SK-N-SH (cell line): ENCODE results near the gene NOTCH4. TPM values are rescaled to one million over a fixed set of nuclear protein-coding genes. Genes with fewer than 3 reads are reported as not detected.

Experiments
- CTCF ChIA-PET: fragments of 300-600, 350-600 bp; formaldehyde crosslinking; extraction: SDS; loops from one replicate; lab custom pipeline; 2021; lab: Yijun Ruan, JAX
- POLR2A ChIA-PET: fragments of 350-600 bp; sonication (Branson Sonifier 250); formaldehyde crosslinking; extraction: SDS; loops from one replicate; lab custom pipeline; 2020; ENCODE audit warnings: antibody characterized with exemption, inconsistent platforms; lab: Yijun Ruan, JAX
- DNase-seq: peaks from one replicate; pipeline ENCODE4 v3.0.0; 2012
- H2AFZ ChIP-seq: fragments of 200-600 bp; sonication (generic); 2 replicates; pipeline ENCODE4 v1.8.1; 2016; ENCODE audit warnings: antibody characterized with exemption, mild to moderate bottlenecking, low read depth
- H3F3A ChIP-seq: fragments of 200-600 bp; sonication (generic); replicated peaks from 2 replicates; pipeline ENCODE3; 2016; ENCODE audit warnings: antibody characterized with exemption, mild to moderate bottlenecking; ENCODE audit not compliant: insufficient read depth
- H3K27ac ChIP-seq, 2 experiments: fragments of 200-500 bp in 1 of 2; fragments of 200-600 bp in 1 of 2; sonication (Bioruptor generic) in 1 of 2; sonication (generic), shearing (Covaris generic) in 1 of 2; 2 replicates each; pipeline versions ENCODE4 v1.5.1 to v1.6.1; 2014 to 2016; ENCODE audit warnings: low read depth in 2 of 2, inconsistent platforms in 1 of 2, low read length in 1 of 2, mild to moderate bottlenecking in 1 of 2, mixed read lengths in 1 of 2
- H3K27me3 ChIP-seq: fragments of 200-600 bp; sonication (generic), shearing (Covaris generic); 2 replicates; pipeline ENCODE4 v1.6.1; 2016; ENCODE audit warnings: mixed run types; ENCODE audit not compliant: insufficient read depth
- H3K36me3 ChIP-seq, 2 experiments: fragments of 200-500 bp in 1 of 2; fragments of 200-600 bp in 1 of 2; sonication (Bioruptor generic) in 1 of 2; sonication (generic) in 1 of 2; replicated peaks in 1 of 2; 2 replicates each; pipeline versions ENCODE3 to v1.5.1; 2014 to 2016; ENCODE audit warnings: low read length in 1 of 2, mild to moderate bottlenecking in 1 of 2; ENCODE audit not compliant: insufficient read depth in 2 of 2, control insufficient read depth in 1 of 2
- H3K4me1 ChIP-seq, 2 experiments: fragments of 200-500 bp in 1 of 2; fragments of 200-600 bp in 1 of 2; sonication (Bioruptor generic) in 1 of 2; sonication (generic), shearing (Covaris generic) in 1 of 2; 2 replicates each; pipeline versions ENCODE4 v1.5.1 to v1.6.1; 2014 to 2016; ENCODE audit warnings: low read depth in 1 of 2, low read length in 1 of 2, mixed run types in 1 of 2; ENCODE audit not compliant: insufficient read depth in 2 of 2, control insufficient read depth in 1 of 2
- H3K4me2 ChIP-seq: fragments of 200-600 bp; sonication (generic), shearing (Covaris generic); 2 replicates; pipeline ENCODE4 v1.6.1; 2017; ENCODE audit warnings: mixed run types
- H3K4me3 ChIP-seq, 2 experiments: fragments of 200-500 bp in 1 of 2; fragments of 200-600 bp in 1 of 2; sonication (Bioruptor generic) in 1 of 2; sonication (generic), shearing (Covaris generic) in 1 of 2; 2 replicates each; pipeline versions ENCODE4 v1.5.1 to v1.8.1; 2014 to 2016; ENCODE audit warnings: low read depth in 2 of 2, inconsistent platforms in 1 of 2, low read length in 1 of 2, mild to moderate bottlenecking in 1 of 2, mixed read lengths in 1 of 2, moderate library complexity in 1 of 2
- H3K79me2 ChIP-seq: fragments of 200-600 bp; sonication (generic); 2 replicates; pipeline ENCODE4 v1.8.1; 2017; ENCODE audit warnings: mild to moderate bottlenecking; ENCODE audit not compliant: insufficient read depth
- H3K9ac ChIP-seq: fragments of 200-600 bp; sonication (generic); 2 replicates; pipeline ENCODE4 v1.6.1; 2017; ENCODE audit warnings: mixed run types
- H3K9me2 ChIP-seq: fragments of 200-600 bp; sonication (generic); 2 replicates; pipeline ENCODE4 v1.6.1; 2017; ENCODE audit warnings: mixed run types
- H3K9me3 ChIP-seq: fragments of 200-600 bp; sonication (generic); 2 replicates; pipeline ENCODE4 v1.6.1; 2017; ENCODE audit warnings: mixed run types, mild to moderate bottlenecking, moderate library complexity
- H4K20me1 ChIP-seq: fragments of 200-600 bp; sonication (generic); 2 replicates; pipeline ENCODE4 v1.6.1; 2017; ENCODE audit warnings: mild to moderate bottlenecking, mixed run types; ENCODE audit not compliant: insufficient read depth
- CHD2 ChIP-seq: fragments of 150-350 bp; IDR thresholded peaks from 2 replicates; pipeline ENCODE4 v1.6.1; 2018; ENCODE audit warnings: low read length; ENCODE audit not compliant: partially characterized antibody
- CTCF ChIP-seq: fragments of 200-600 bp; sonication (generic); IDR thresholded peaks from 2 replicates; pipeline ENCODE4 v1.6.1; 2017; ENCODE audit warnings: antibody characterized with exemption, mild to moderate bottlenecking, moderate library complexity
- ELF1 ChIP-seq: IDR thresholded peaks from 2 replicates; pipeline ENCODE4 v1.4.0; 2012
- EP300 ChIP-seq, 2 experiments: IDR thresholded peaks; 2 replicates each; pipeline versions ENCODE4 v1.4.0 to v1.6.1; 2012; ENCODE audit warnings: borderline replicate concordance in 1 of 2, low read depth in 1 of 2, low read length in 1 of 2
- EZH2phosphoT487 ChIP-seq: fragments of 200-600 bp; sonication (generic); IDR thresholded peaks from 2 replicates; pipeline ENCODE4 v1.6.1; 2017; ENCODE audit warnings: low read depth, mixed run types, mild to moderate bottlenecking, antibody characterized with exemption, moderate library complexity, borderline replicate concordance
- FOXJ3 ChIP-seq: sonication (generic); formaldehyde crosslinking; IDR thresholded peaks from 2 replicates; pipeline ENCODE4 v1.5.1; 2020; ENCODE audit warnings: mild to moderate bottlenecking, missing genetic modification reagents
- FOXM1 ChIP-seq: IDR thresholded peaks from 2 replicates; pipeline ENCODE4 v1.4.0; 2012; ENCODE audit warnings: low read depth, mild to moderate bottlenecking
- GABPA ChIP-seq: IDR thresholded peaks from 2 replicates; pipeline ENCODE4 v1.4.0; 2012; ENCODE audit warnings: low read depth, mild to moderate bottlenecking
- GATA2 ChIP-seq: sonication (generic); formaldehyde crosslinking; IDR thresholded peaks from 2 replicates; pipeline ENCODE4 v1.5.0; 2020; ENCODE audit warnings: mild to moderate bottlenecking, missing genetic modification reagents
- JUND ChIP-seq: IDR thresholded peaks from 2 replicates; pipeline ENCODE4 v1.4.0; 2012
- MAX ChIP-seq: IDR thresholded peaks from 2 replicates; pipeline ENCODE4 v1.4.0; 2012; ENCODE audit warnings: low read depth
- MEF2A ChIP-seq: IDR thresholded peaks from 2 replicates; pipeline ENCODE4 v1.4.0; 2012; ENCODE audit warnings: low read depth, borderline replicate concordance
- MXI1 ChIP-seq: IDR thresholded peaks from 2 replicates; pipeline ENCODE4 v1.6.1; 2012; ENCODE audit warnings: mild to moderate bottlenecking, low read depth, low read length, improper control_type of control experiment
- NFIC ChIP-seq: IDR thresholded peaks from 2 replicates; pipeline ENCODE4 v1.4.0; 2012; ENCODE audit warnings: borderline replicate concordance
- NRF1 ChIP-seq: IDR thresholded peaks from 2 replicates; pipeline ENCODE4 v1.6.1; 2012; ENCODE audit warnings: low read depth, mild to moderate bottlenecking, low read length
- PBX3 ChIP-seq: IDR thresholded peaks from 2 replicates; pipeline ENCODE4; 2012
- RAD21 ChIP-seq: IDR thresholded peaks from 2 replicates; pipeline ENCODE4 v1.6.1; 2012; ENCODE audit warnings: mild to moderate bottlenecking, low read length
- RCOR1 ChIP-seq: fragments of 150-350 bp; IDR thresholded peaks from 2 replicates; pipeline ENCODE4 v1.6.1; 2017; ENCODE audit warnings: antibody characterized with exemption, low read length
- RFX5 ChIP-seq: IDR thresholded peaks from 2 replicates; pipeline ENCODE4 v1.6.1; 2012; ENCODE audit warnings: mild to moderate bottlenecking, improper control_type of control experiment, low read length
- RXRA ChIP-seq: IDR thresholded peaks from 2 replicates; pipeline ENCODE4 v1.4.0; 2012; ENCODE audit warnings: low read depth, mild to moderate bottlenecking, borderline replicate concordance
- SIN3A ChIP-seq: IDR thresholded peaks from 2 replicates; pipeline ENCODE4 v1.6.1; 2012; ENCODE audit warnings: low read depth, mild to moderate bottlenecking, low read length, moderate library complexity, borderline replicate concordance
- SMC3 ChIP-seq: IDR thresholded peaks from 2 replicates; pipeline ENCODE4 v1.6.1; 2012; ENCODE audit warnings: low read depth, low read length, improper control_type of control experiment
- TAF1 ChIP-seq: IDR thresholded peaks from 2 replicates; pipeline ENCODE4 v1.6.1; 2012; ENCODE audit warnings: low read depth, mild to moderate bottlenecking, low read length, moderate library complexity, borderline replicate concordance
- TCF12 ChIP-seq: IDR thresholded peaks from 2 replicates; pipeline ENCODE4 v1.4.0; 2012
- TEAD4 ChIP-seq: IDR thresholded peaks from 2 replicates; pipeline ENCODE4 v1.4.0; 2012; ENCODE audit warnings: mild to moderate bottlenecking, borderline replicate concordance; ENCODE audit not compliant: insufficient read depth
- USF1 ChIP-seq: IDR thresholded peaks from 2 replicates; pipeline ENCODE4 v1.4.0; 2012; ENCODE audit warnings: low read depth, borderline replicate concordance
- ZBTB33 ChIP-seq: IDR thresholded peaks from 2 replicates; pipeline ENCODE4 v1.4.0; 2012; ENCODE audit warnings: low read depth, borderline replicate concordance
- WGBS: methylation state at CpG from one replicate; pipeline ENCODE4 v1.1.6; 2017; ENCODE audit warnings: low lambda C conversion rate; 5-methylcytosine and 5-hydroxymethylcytosine counted together
- polyA plus RNA-seq, 3 experiments: library from polyadenylated mRNA; depleted of rRNA; stranded (reverse); fragments of >200 nt; gene quantifications; 2 replicates each; pipeline ENCODE4 v1.2.3, GENCODE V29; 2012

NOTCH4 gene
- polyA plus RNA-seq, 1 of the 3 experiments (the other 2 are of a cell fraction) = 2.5 TPM

GRCh38 chr6:32153564-32154513 is 70.0 kb downstream of the NOTCH4 start, which contains the start of gene PPT2:
Gene PPT2 (plus strand): TSS chr6:32154141. CDS start chr6:32154595, 454 bp downstream.
- peaks cover 13 to 31% of the 10 kb centered on the region in 2 experiments; a peak in 3 of 4 replicates for H3K4me1 ChIP-seq
- ChIA-PET CTCF (interaction anchor here (0.6 to 1.3 kb wide), 12 partner anchors 9 to 108 kb away, joined by 3 to 30 read pairs (median 4); partner anchors contain the start of gene EGFL8), POLR2A (interaction anchor here (0.6 to 1.2 kb wide), 2 partner anchors 24 to 42 kb away, joined by 3 to 5 read pairs; partner anchors contain the start of gene FKBPL)
- H3K79me2 ChIP-seq = peaks cover 19% of the 10 kb centered on the region
- peaks cover 14 to 22% of the 10 kb centered on the region in 2 experiments for H3K36me3 ChIP-seq
- WGBS = under 1% methylated on average over 42 of the region's 52 CpGs
- no peaks in the 10 kb centered on the region for H3K27me3 ChIP-seq
- H3F3A ChIP-seq = peaks cover 4% of the 10 kb centered on the region
- no peaks in the 10 kb centered on the region for H4K20me1 ChIP-seq
- H3K27ac ChIP-seq = peak within 1 kb of the TSS; percentile 86 to 95
- H2AFZ ChIP-seq = peak within 1 kb of the TSS; percentile 87
- no peaks in the 10 kb centered on the region for H3K9me3 ChIP-seq
- DNase-seq = peak; percentile 95
- H3K9ac ChIP-seq = peak within 1 kb of the TSS; percentile 84
- H3K4me2 ChIP-seq = peak within 1 kb of the TSS; percentile 94
- peak within 1 kb of the TSS; percentile 75 to 81 for H3K4me3 ChIP-seq
- H3K9me2 ChIP-seq = no peaks in the 10 kb centered on the region
- no peak; the same call in 1 of the 2 replicates for TF ChIP-seq RAD21
- no peak for TF ChIP-seq RXRA
- no peak for TF ChIP-seq EZH2phosphoT487
- TF ChIP-seq ZBTB33 = peak; percentile 75; the same call in 1 of the 2 replicates
- TF ChIP-seq MEF2A = no peak
- peak; percentile 69 for TF ChIP-seq MAX
- no peak for TF ChIP-seq USF1
- TF ChIP-seq NRF1 = no peak
- TF ChIP-seq CHD2 = peak; percentile 98
- no peak; the same call in 1 of the 2 replicates for TF ChIP-seq JUND
- 0 out of 2 replicates have a peak, but pooled peaks have one; percentile 26 for TF ChIP-seq ELF1
- TF ChIP-seq PBX3 = peak; percentile 52; the same call in 1 of the 2 replicates
- TF ChIP-seq SMC3 = no peak
- no peak for TF ChIP-seq TEAD4
- peak; percentile 25; the same call in 1 of the 2 replicates for TF ChIP-seq CTCF
- TF ChIP-seq TCF12 = peak; percentile 40; the same call in 1 of the 2 replicates
- peak; percentile 79 for TF ChIP-seq GABPA
- TF ChIP-seq SIN3A = peak; percentile 91
- peak; percentile 64; the same call in 1 of the 2 replicates for TF ChIP-seq MXI1
- no peak for TF ChIP-seq RCOR1
- peak; percentile 44 for TF ChIP-seq TAF1
- 0 out of 2 replicates have a peak, but pooled peaks have one; percentile 60 for TF ChIP-seq FOXJ3 (CRISPR knock-in tag)
- no peak for TF ChIP-seq RFX5
- TF ChIP-seq EP300 (IDR thresholded peaks at IDR 0.05; ENCODE audit: borderline replicate concordance in 1 of 2, low read depth in 1 of 2, low read length in 1 of 2) = peak in 1 of 2 experiments; percentile 40; a peak in 2 of 4 replicates
- TF ChIP-seq NFIC = no peak
- no peak for TF ChIP-seq GATA2 (CRISPR knock-in tag)
- TF ChIP-seq FOXM1 = no peak
